HG02870 (cell line): ENCODE results near the gene SLC25A51.
"Not testable (repeated sequence)": the region's sequence is repeated elsewhere in the genome, so short reads cannot be mapped to it uniquely, and the experiment has no call there.

ENCODE experiments used
- ATAC-seq: cut with Tn5 transposase; IDR thresholded peaks from one replicate; pipeline ENCODE4 v1.9.1; 2021; ENCODE audit warnings: mild to moderate bottlenecking, moderate library complexity; ENCODE audit not compliant: unreplicated experiment

SLC25A51 gene

GRCh38 chr9:37905776-37906175 lies 1.8 kb upstream of the SLC25A51 start:
- no peak for ATAC-seq

GRCh38 chr9:37905131-37905505 lies 1.2 kb upstream of the SLC25A51 start:
- ATAC-seq = no peak

- ATAC-seq = no peak
Observed at GRCh38 chr9:37904445-37905130, 661 bp upstream of the SLC25A51 start.

GRCh38 chr9:37902796-37903646 lies 906 bp downstream of the SLC25A51 start:
- peak; percentile 8 for ATAC-seq

GRCh38 chr9:37902131-37902530 lies 1.8 kb downstream of the SLC25A51 start:
- no peak for ATAC-seq

GRCh38 chr9:37899041-37899440 lies 4.9 kb downstream of the SLC25A51 start:
- no peak for ATAC-seq

GRCh38 chr9:37897665-37898064 lies 6.3 kb downstream of the SLC25A51 start:
- ATAC-seq = no peak

- ATAC-seq = no peak
Observed at GRCh38 chr9:37892063-37892462, 11.9 kb downstream of the SLC25A51 start.

- ATAC-seq = not testable (repeated sequence)
Observed at GRCh38 chr9:37891042-37891441, 12.9 kb downstream of the SLC25A51 start.

GRCh38 chr9:37889536-37889935 lies 14.4 kb downstream of the SLC25A51 start:
- ATAC-seq = no peak

GRCh38 chr9:37887977-37888583 lies 15.8 kb downstream of the SLC25A51 start:
- ATAC-seq = not testable (repeated sequence)

- no peak for ATAC-seq
Observed at GRCh38 chr9:37880916-37881479, 22.9 kb downstream of the SLC25A51 start.

- no peak for ATAC-seq
Observed at GRCh38 chr9:37876376-37876775, 27.6 kb downstream of the SLC25A51 start.

- no peak for ATAC-seq
Observed at GRCh38 chr9:37873955-37874354, 30.0 kb downstream of the SLC25A51 start.

- ATAC-seq = no peak
Observed at GRCh38 chr9:37870799-37871176, 33.1 kb downstream of the SLC25A51 start.

GRCh38 chr9:37870081-37870798 lies 33.7 kb downstream of the SLC25A51 start:
- ATAC-seq = no peak

GRCh38 chr9:37862530-37862929 lies 41.4 kb downstream of the SLC25A51 start:
- ATAC-seq = no peak

- no peak for ATAC-seq
Observed at GRCh38 chr9:37859043-37859442, 44.9 kb downstream of the SLC25A51 start.

GRCh38 chr9:37856551-37856950 lies 47.4 kb downstream of the SLC25A51 start:
- no peak for ATAC-seq

- no peak for ATAC-seq
Observed at GRCh38 chr9:37852222-37852621, 51.7 kb downstream of the SLC25A51 start.
